ENCODE results near the gene SEC14L6.

SEC14L6 gene

GRCh38 chr22:30497466-30498150 lies 48.9 kb downstream of the SEC14L6 start:
- Histone ChIP-seq H3K9me3 (ENCODE audit: control insufficient read depth in 2 of 2, low read length in 2 of 2) (no peaks in the 10 kb centered on the region), H3K9ac (ENCODE audit: low read length in 2 of 2) (no peak overlapping the region), H3K36me3 (ENCODE audit: control insufficient read depth in 2 of 2, insufficient read depth in 2 of 2, low read length in 2 of 2) (no peaks in the 10 kb centered on the region), H3K27ac (ENCODE audit: low read length) (no peak overlapping the region), H3K4me3 (ENCODE audit: low read length in 2 of 2) (no peak overlapping the region), H3K4me1 (ENCODE audit: control insufficient read depth, insufficient read depth, low read length) (no peaks in the 10 kb centered on the region), H3K27me3 (ENCODE audit: control insufficient read depth in 1 of 2, insufficient read depth in 2 of 2, low read length in 2 of 2) (peaks cover 0 to 5% of the 10 kb centered on the region in 2 donors)

GRCh38 chr22:30495041-30495784 lies 51.3 kb downstream of the SEC14L6 start:
- Histone ChIP-seq H3K4me3 (ENCODE audit: low read length in 2 of 2) (no peak overlapping the region), H3K36me3 (ENCODE audit: control insufficient read depth in 2 of 2, insufficient read depth in 2 of 2, low read length in 2 of 2) (no peaks in the 10 kb centered on the region), H3K27me3 (ENCODE audit: control insufficient read depth in 1 of 2, insufficient read depth in 2 of 2, low read length in 2 of 2) (peaks cover 0 to 8% of the 10 kb centered on the region in 2 donors), H3K27ac (ENCODE audit: low read length) (no peak overlapping the region), H3K4me1 (ENCODE audit: control insufficient read depth, insufficient read depth, low read length) (no peaks in the 10 kb centered on the region), H3K9ac (ENCODE audit: low read length in 2 of 2) (no peak overlapping the region), H3K9me3 (ENCODE audit: control insufficient read depth in 2 of 2, low read length in 2 of 2) (no peaks in the 10 kb centered on the region)

GRCh38 chr22:30492144-30492543 lies 54.4 kb downstream of the SEC14L6 start:
- H3K36me3 ChIP-seq (ENCODE audit: control insufficient read depth in 2 of 2, insufficient read depth in 2 of 2, low read length in 2 of 2), result no peaks in the 10 kb centered on the region
- H3K4me1 ChIP-seq (ENCODE audit: control insufficient read depth, insufficient read depth, low read length), result no peaks in the 10 kb centered on the region
- H3K4me3 ChIP-seq (ENCODE audit: low read length in 2 of 2), result no peak overlapping the region
- no peaks in the 10 kb centered on the region for H3K9me3 ChIP-seq (ENCODE audit: control insufficient read depth in 2 of 2, low read length in 2 of 2)
- H3K27me3 ChIP-seq (ENCODE audit: control insufficient read depth in 1 of 2, insufficient read depth in 2 of 2, low read length in 2 of 2), result peaks cover 0 to 10% of the 10 kb centered on the region in 2 donors
- no peak overlapping the region for H3K27ac ChIP-seq (ENCODE audit: low read length)
- H3K9ac ChIP-seq (ENCODE audit: low read length in 2 of 2), result no peak overlapping the region

- Histone ChIP-seq H3K9ac (ENCODE audit: low read length in 2 of 2) (no peak overlapping the region), H3K9me3 (ENCODE audit: control insufficient read depth in 2 of 2, low read length in 2 of 2) (no peaks in the 10 kb centered on the region), H3K27me3 (ENCODE audit: control insufficient read depth in 1 of 2, insufficient read depth in 2 of 2, low read length in 2 of 2) (peaks cover 0 to 10% of the 10 kb centered on the region in 2 donors), H3K4me1 (ENCODE audit: control insufficient read depth, insufficient read depth, low read length) (no peaks in the 10 kb centered on the region), H3K36me3 (ENCODE audit: control insufficient read depth in 2 of 2, insufficient read depth in 2 of 2, low read length in 2 of 2) (no peaks in the 10 kb centered on the region), H3K4me3 (ENCODE audit: low read length in 2 of 2) (no peak overlapping the region), H3K27ac (ENCODE audit: low read length) (no peak overlapping the region)
These were observed 55.2 kb downstream of the SEC14L6 start for GRCh38 chr22:30491381-30491780.

GRCh38 chr22:30490399-30490798 lies 56.1 kb downstream of the SEC14L6 start:
- no peak overlapping the region for H3K9ac ChIP-seq (ENCODE audit: low read length in 2 of 2)
- no peak overlapping the region for H3K27ac ChIP-seq (ENCODE audit: low read length)
- no peaks in the 10 kb centered on the region for H3K9me3 ChIP-seq (ENCODE audit: control insufficient read depth in 2 of 2, low read length in 2 of 2)
- no peak overlapping the region for H3K4me3 ChIP-seq (ENCODE audit: low read length in 2 of 2)
- peaks cover 0 to 10% of the 10 kb centered on the region in 2 donors for H3K27me3 ChIP-seq (ENCODE audit: control insufficient read depth in 1 of 2, insufficient read depth in 2 of 2, low read length in 2 of 2)
- no peaks in the 10 kb centered on the region for H3K36me3 ChIP-seq (ENCODE audit: control insufficient read depth in 2 of 2, insufficient read depth in 2 of 2, low read length in 2 of 2)
- H3K4me1 ChIP-seq (ENCODE audit: control insufficient read depth, insufficient read depth, low read length), result no peaks in the 10 kb centered on the region

GRCh38 chr22:30488121-30488520 lies 58.4 kb downstream of the SEC14L6 start:
- no peaks in the 10 kb centered on the region for H3K9me3 ChIP-seq (ENCODE audit: control insufficient read depth in 2 of 2, low read length in 2 of 2)
- H3K36me3 ChIP-seq (ENCODE audit: control insufficient read depth in 2 of 2, insufficient read depth in 2 of 2, low read length in 2 of 2), result no peaks in the 10 kb centered on the region
- H3K27me3 ChIP-seq (ENCODE audit: control insufficient read depth in 1 of 2, insufficient read depth in 2 of 2, low read length in 2 of 2), result peaks cover 0 to 8% of the 10 kb centered on the region in 2 donors
- no peaks in the 10 kb centered on the region for H3K4me1 ChIP-seq (ENCODE audit: control insufficient read depth, insufficient read depth, low read length)
- H3K9ac ChIP-seq (ENCODE audit: low read length in 2 of 2), result no peak overlapping the region
- no peak overlapping the region for H3K4me3 ChIP-seq (ENCODE audit: low read length in 2 of 2)
- H3K27ac ChIP-seq (ENCODE audit: low read length), result no peak overlapping the region

GRCh38 chr22:30486661-30487115 lies 59.9 kb downstream of the SEC14L6 start:
- Histone ChIP-seq H3K9me3 (ENCODE audit: control insufficient read depth in 2 of 2, low read length in 2 of 2) (no peaks in the 10 kb centered on the region), H3K27ac (ENCODE audit: low read length) (no peak overlapping the region), H3K4me1 (ENCODE audit: control insufficient read depth, insufficient read depth, low read length) (no peaks in the 10 kb centered on the region)

GRCh38 chr22:30486118-30486517 lies 60.4 kb downstream of the SEC14L6 start:
- Histone ChIP-seq H3K27me3 (ENCODE audit: control insufficient read depth in 1 of 2, insufficient read depth in 2 of 2, low read length in 2 of 2) (peaks cover 0 to 6% of the 10 kb centered on the region in 2 donors), H3K4me3 (ENCODE audit: low read length in 2 of 2) (no peak overlapping the region), H3K9ac (ENCODE audit: low read length in 2 of 2) (no peak overlapping the region), H3K4me1 (ENCODE audit: control insufficient read depth, insufficient read depth, low read length) (no peaks in the 10 kb centered on the region), H3K36me3 (ENCODE audit: control insufficient read depth in 2 of 2, insufficient read depth in 2 of 2, low read length in 2 of 2) (no peaks in the 10 kb centered on the region), H3K27ac (ENCODE audit: low read length) (no peak overlapping the region), H3K9me3 (ENCODE audit: control insufficient read depth in 2 of 2, low read length in 2 of 2) (no peaks in the 10 kb centered on the region)

More at GRCh38 chr22:30486661-30487115, 59.9 kb downstream of the SEC14L6 start:
- Histone ChIP-seq H3K9ac (ENCODE audit: low read length in 2 of 2) (no peak overlapping the region), H3K4me3 (ENCODE audit: low read length in 2 of 2) (no peak overlapping the region), H3K36me3 (ENCODE audit: control insufficient read depth in 2 of 2, insufficient read depth in 2 of 2, low read length in 2 of 2) (no peaks in the 10 kb centered on the region), H3K27me3 (ENCODE audit: control insufficient read depth in 1 of 2, insufficient read depth in 2 of 2, low read length in 2 of 2) (peaks cover 0 to 6% of the 10 kb centered on the region in 2 donors)

GRCh38 chr22:30485362-30485988 lies 61.1 kb downstream of the SEC14L6 start:
- H3K9ac ChIP-seq (ENCODE audit: low read length in 2 of 2), result no peak overlapping the region
- H3K27ac ChIP-seq (ENCODE audit: low read length), result no peak overlapping the region
- peaks cover 0 to 5% of the 10 kb centered on the region in 2 donors for H3K27me3 ChIP-seq (ENCODE audit: control insufficient read depth in 1 of 2, insufficient read depth in 2 of 2, low read length in 2 of 2)
- H3K9me3 ChIP-seq (ENCODE audit: control insufficient read depth in 2 of 2, low read length in 2 of 2), result no peaks in the 10 kb centered on the region
- no peaks in the 10 kb centered on the region for H3K36me3 ChIP-seq (ENCODE audit: control insufficient read depth in 2 of 2, insufficient read depth in 2 of 2, low read length in 2 of 2)
- H3K4me1 ChIP-seq (ENCODE audit: control insufficient read depth, insufficient read depth, low read length), result no peaks in the 10 kb centered on the region
- H3K4me3 ChIP-seq (ENCODE audit: low read length in 2 of 2), result no peak overlapping the region

- Histone ChIP-seq H3K9me3 (ENCODE audit: control insufficient read depth in 2 of 2, low read length in 2 of 2) (no peaks in the 10 kb centered on the region), H3K27me3 (ENCODE audit: control insufficient read depth in 1 of 2, insufficient read depth in 2 of 2, low read length in 2 of 2) (no peaks in the 10 kb centered on the region), H3K4me1 (ENCODE audit: control insufficient read depth, insufficient read depth, low read length) (no peaks in the 10 kb centered on the region)
These were observed 63.4 kb downstream of the SEC14L6 start for GRCh38 chr22:30483169-30483568.

More at GRCh38 chr22:30483169-30483568, 63.4 kb downstream of the SEC14L6 start:
- no peak overlapping the region for H3K27ac ChIP-seq (ENCODE audit: low read length)
- H3K36me3 ChIP-seq (ENCODE audit: control insufficient read depth in 2 of 2, insufficient read depth in 2 of 2, low read length in 2 of 2), result no peaks in the 10 kb centered on the region
- no peak overlapping the region for H3K4me3 ChIP-seq (ENCODE audit: low read length in 2 of 2)
- H3K9ac ChIP-seq (ENCODE audit: low read length in 2 of 2), result no peak overlapping the region
